SU-DHL-6 (cell line): ENCODE measurements around the gene PPP1CC.
"Not testable (repeated sequence)": the region's sequence is repeated elsewhere in the genome, so short reads cannot be mapped to it uniquely, and the experiment has no call there.

Source experiments
- H2AFZ ChIP-seq: fragments of 200-600 bp; sonication (generic); 2 replicates; pipeline ENCODE4 v1.6.1; 2014; ENCODE audit warnings: low read depth, mild to moderate bottlenecking, moderate library complexity, mixed read lengths, antibody characterized with exemption, low read length; ENCODE audit not compliant: severe bottlenecking
- H3F3A ChIP-seq: fragments of 200-600 bp; shearing (Covaris generic); 2 replicates; pipeline ENCODE4 v1.6.0; 2016; ENCODE audit warnings: antibody characterized with exemption, mild to moderate bottlenecking; ENCODE audit not compliant: insufficient read depth
- H3K27ac ChIP-seq: fragments of 200-600 bp; sonication (generic); 2 replicates; pipeline ENCODE4 v1.5.1; 2016; ENCODE audit warnings: low read depth, mild to moderate bottlenecking, low read length, moderate library complexity, mixed read lengths
- H3K27me3 ChIP-seq: fragments of 200-600 bp; sonication (generic), shearing (Covaris generic); 2 replicates; pipeline ENCODE4 v1.6.0; 2014; ENCODE audit warnings: mild to moderate bottlenecking, low read length
- H3K36me3 ChIP-seq: fragments of 200-600 bp; sonication (generic); 2 replicates; pipeline ENCODE4 v1.6.1; 2014; ENCODE audit warnings: mild to moderate bottlenecking, low read length, mixed read lengths
- H3K4me2 ChIP-seq: fragments of 300-600, 200-600 bp; shearing (Covaris generic), sonication (generic); 2 replicates; pipeline ENCODE4 v1.6.0; 2014; ENCODE audit warnings: low read length, low read depth, mild to moderate bottlenecking; ENCODE audit not compliant: poor library complexity, severe bottlenecking
- H3K4me3 ChIP-seq: fragments of 200-600 bp; sonication (generic); 2 replicates; pipeline ENCODE4 v1.5.1; 2014; ENCODE audit warnings: antibody characterized with exemption, low read length, mild to moderate bottlenecking, mixed read lengths; ENCODE audit not compliant: insufficient read depth, poor library complexity, severe bottlenecking
- H3K79me2 ChIP-seq: fragments of 200-600 bp; sonication (generic); 2 replicates; pipeline ENCODE4 v1.6.1; 2014; ENCODE audit warnings: mild to moderate bottlenecking, low read length, moderate library complexity; ENCODE audit not compliant: insufficient read depth
- H3K9ac ChIP-seq: fragments of 200-600 bp; sonication (generic); 2 replicates; pipeline ENCODE4 v1.7.0; 2014; ENCODE audit warnings: mild to moderate bottlenecking, low read length
- H3K9me2 ChIP-seq: fragments of 200-600 bp; sonication (generic); replicated peaks from 2 replicates; pipeline ENCODE4 v1.6.1; 2014; ENCODE audit warnings: low read length; ENCODE audit not compliant: insufficient read depth
- H3K9me3 ChIP-seq: fragments of 200-600 bp; sonication (generic); 2 replicates; pipeline ENCODE4 v1.6.1; 2014; ENCODE audit warnings: low read length, mixed read lengths; ENCODE audit not compliant: insufficient read depth
- H4K20me1 ChIP-seq: fragments of 200-600 bp; sonication (generic); 2 replicates; pipeline ENCODE4 v1.6.1; 2014; ENCODE audit warnings: low read depth, mild to moderate bottlenecking, antibody characterized with exemption, low read length, moderate library complexity, mixed read lengths
- EZH2phosphoT487 ChIP-seq: fragments of 200-600 bp; sonication (generic), shearing (Covaris generic); conservative IDR thresholded peaks from 2 replicates; pipeline ENCODE4 v1.6.1; 2018; ENCODE audit warnings: mild to moderate bottlenecking, antibody characterized with exemption, low read length, moderate library complexity, mixed read lengths
- TF ChIP-seq, protein P1 (sequence below): fragments of 200-600 bp; sonication (generic); IDR thresholded peaks from one replicate; pipeline ENCODE4 v1.5.1; 2017; ENCODE audit warnings: antibody characterized with exemption, mild to moderate bottlenecking, low read length, moderate library complexity; ENCODE audit not compliant: insufficient read depth, poor library complexity, severe bottlenecking

PPP1CC gene

DNA sequence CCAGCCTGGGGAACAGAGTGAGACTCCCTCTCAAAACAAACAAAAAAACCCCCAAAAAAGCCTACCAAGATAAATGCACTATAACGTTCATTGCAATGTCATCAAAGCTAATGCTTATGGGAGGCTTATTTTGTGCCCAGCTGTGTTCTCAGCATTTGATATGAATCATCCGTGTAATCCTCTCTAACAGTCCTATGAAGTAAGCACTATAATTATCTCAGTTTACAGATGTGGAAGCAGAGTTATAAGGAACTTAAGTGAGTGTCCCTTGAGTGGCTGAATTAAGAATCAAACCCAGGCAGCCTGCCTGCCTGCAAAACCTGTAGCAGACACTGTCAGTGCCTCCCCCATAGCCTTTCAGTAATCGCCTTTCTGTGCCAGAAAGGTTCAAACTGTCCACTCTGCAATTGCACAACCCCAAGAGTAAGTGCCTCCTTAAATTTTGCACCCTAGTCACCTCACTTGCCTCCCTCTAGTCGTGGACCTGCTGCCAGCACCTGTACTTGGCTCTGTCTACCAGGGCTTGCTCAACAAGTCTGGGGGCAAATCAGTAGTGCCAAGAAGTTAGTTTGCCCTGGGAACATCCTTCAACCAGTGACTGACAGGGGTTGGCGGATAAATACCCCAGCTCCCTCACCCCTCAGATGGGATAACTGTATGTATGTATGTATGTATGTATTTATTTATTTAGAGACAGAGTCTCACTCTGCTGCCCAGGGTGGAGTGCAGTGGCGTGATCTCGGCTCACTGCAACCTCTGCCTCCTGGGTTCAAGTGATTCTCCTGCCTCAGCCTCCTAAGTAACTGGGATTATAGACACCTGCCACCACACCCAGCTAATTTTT is 23.8 kb upstream of the PPP1CC start:
- Histone ChIP-seq H4K20me1 (no peaks in the 10 kb centered on the region), H3K27ac (no peak overlapping the region), H3K27me3 (no peaks in the 10 kb centered on the region), H3K9me3 (no peaks in the 10 kb centered on the region), H3F3A (no peaks in the 10 kb centered on the region), H3K79me2 (no peaks in the 10 kb centered on the region), H2AFZ (no peak overlapping the region), H3K4me2 (no peak overlapping the region), H3K4me3 (no peak overlapping the region), H3K36me3 (no peaks in the 10 kb centered on the region), H3K9me2 (no peaks in the 10 kb centered on the region), H3K9ac (no peak overlapping the region)
- TF ChIP-seq, protein P1, sequence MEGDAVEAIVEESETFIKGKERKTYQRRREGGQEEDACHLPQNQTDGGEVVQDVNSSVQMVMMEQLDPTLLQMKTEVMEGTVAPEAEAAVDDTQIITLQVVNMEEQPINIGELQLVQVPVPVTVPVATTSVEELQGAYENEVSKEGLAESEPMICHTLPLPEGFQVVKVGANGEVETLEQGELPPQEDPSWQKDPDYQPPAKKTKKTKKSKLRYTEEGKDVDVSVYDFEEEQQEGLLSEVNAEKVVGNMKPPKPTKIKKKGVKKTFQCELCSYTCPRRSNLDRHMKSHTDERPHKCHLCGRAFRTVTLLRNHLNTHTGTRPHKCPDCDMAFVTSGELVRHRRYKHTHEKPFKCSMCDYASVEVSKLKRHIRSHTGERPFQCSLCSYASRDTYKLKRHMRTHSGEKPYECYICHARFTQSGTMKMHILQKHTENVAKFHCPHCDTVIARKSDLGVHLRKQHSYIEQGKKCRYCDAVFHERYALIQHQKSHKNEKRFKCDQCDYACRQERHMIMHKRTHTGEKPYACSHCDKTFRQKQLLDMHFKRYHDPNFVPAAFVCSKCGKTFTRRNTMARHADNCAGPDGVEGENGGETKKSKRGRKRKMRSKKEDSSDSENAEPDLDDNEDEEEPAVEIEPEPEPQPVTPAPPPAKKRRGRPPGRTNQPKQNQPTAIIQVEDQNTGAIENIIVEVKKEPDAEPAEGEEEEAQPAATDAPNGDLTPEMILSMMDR, result no peak
- no peak for TF ChIP-seq EZH2phosphoT487

DNA sequence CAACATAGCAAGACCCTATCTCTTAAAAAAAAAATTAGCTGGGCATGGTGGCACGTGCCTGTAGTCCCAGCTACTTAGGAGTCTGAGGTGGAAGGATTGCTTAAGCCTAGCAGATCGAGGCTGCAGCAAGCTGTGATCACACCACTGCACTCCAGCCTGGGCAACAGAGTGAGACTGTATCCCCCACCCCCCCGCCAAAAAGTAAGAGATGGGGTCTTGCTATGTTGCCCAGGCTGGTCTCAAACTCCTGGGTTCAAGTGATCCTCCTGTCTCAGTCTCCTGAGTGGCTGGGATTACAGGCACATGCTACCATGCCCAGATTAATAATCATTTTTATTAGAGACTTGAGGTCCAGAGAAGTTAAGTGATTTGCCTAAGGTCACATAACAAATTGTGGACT is 22.9 kb upstream of the PPP1CC start:
- H4K20me1 ChIP-seq, H3K36me3 ChIP-seq, H3K79me2 ChIP-seq, H2AFZ ChIP-seq, H3K9me3 ChIP-seq, H3K4me3 ChIP-seq, H3K9me2 ChIP-seq, H3F3A ChIP-seq, H3K27ac ChIP-seq, H3K27me3 ChIP-seq, H3K9ac ChIP-seq, H3K4me2 ChIP-seq: not testable (repeated sequence)

- Histone ChIP-seq H3K4me2 (no peak overlapping the region), H4K20me1 (no peaks in the 10 kb centered on the region), H3K36me3 (no peaks in the 10 kb centered on the region), H3K9ac (no peak overlapping the region), H3K9me3 (no peaks in the 10 kb centered on the region), H3K4me3 (no peak overlapping the region), H3F3A (no peaks in the 10 kb centered on the region), H3K9me2 (no peaks in the 10 kb centered on the region), H2AFZ (no peak overlapping the region), H3K79me2 (no peaks in the 10 kb centered on the region), H3K27me3 (no peaks in the 10 kb centered on the region), H3K27ac (no peak overlapping the region)
- no peak for TF ChIP-seq EZH2phosphoT487
- TF ChIP-seq, protein P1, result no peak
Observed at GRCh38 chr12:110765111-110765510, 22.4 kb upstream of the PPP1CC start.

DNA sequence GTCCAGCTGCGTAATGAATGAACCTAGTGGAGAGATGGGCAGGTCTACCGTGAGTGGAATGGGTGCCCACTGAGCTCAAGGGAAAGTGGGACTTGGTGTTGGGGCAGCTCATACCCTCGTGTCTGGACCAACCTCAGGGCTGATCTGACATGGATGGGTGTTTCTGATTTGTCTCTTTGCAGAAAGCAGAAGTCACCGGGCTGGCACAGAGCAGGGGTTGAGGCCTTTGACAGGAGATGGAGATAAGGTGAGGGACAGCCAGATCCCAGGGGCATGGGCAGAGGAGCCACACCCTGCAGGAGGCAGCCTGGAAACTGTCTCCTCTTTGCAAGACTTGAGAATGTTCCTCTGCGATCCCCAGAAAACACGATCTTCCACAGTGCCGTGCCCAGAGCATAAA is 20.9 kb upstream of the PPP1CC start:
- no peaks in the 10 kb centered on the region for H4K20me1 ChIP-seq
- H3K9ac ChIP-seq, result no peak overlapping the region
- H3F3A ChIP-seq, result no peaks in the 10 kb centered on the region
- H3K27ac ChIP-seq, result no peak overlapping the region
- H3K4me2 ChIP-seq, result no peak overlapping the region
- H2AFZ ChIP-seq, result no peak overlapping the region
- H3K9me2 ChIP-seq, result no peaks in the 10 kb centered on the region
- H3K79me2 ChIP-seq, result no peaks in the 10 kb centered on the region
- H3K36me3 ChIP-seq, result no peaks in the 10 kb centered on the region
- H3K9me3 ChIP-seq, result no peaks in the 10 kb centered on the region
- TF ChIP-seq, protein P1, result no peak
- no peak for TF ChIP-seq EZH2phosphoT487
- H3K4me3 ChIP-seq, result no peak overlapping the region
- H3K27me3 ChIP-seq, result no peaks in the 10 kb centered on the region
